HFFc6 (cell line): ENCODE results near the gene NPRL2. TPM values are rescaled to one million over a fixed set of nuclear protein-coding genes. Genes with fewer than 3 reads are reported as not detected.

Experiments
- DNase-seq: peaks from one replicate; pipeline ENCODE4 v3.0.0-alpha.2; 2018
- H3K27ac Mint-ChIP-seq: 2 replicates; pipeline ENCODE4 v1.8.0; 2020; ENCODE audit warnings: mild to moderate bottlenecking, mixed read lengths
- H3K27me3 Mint-ChIP-seq: 2 replicates; pipeline ENCODE4 v1.8.0; 2021; ENCODE audit warnings: mild to moderate bottlenecking, moderate library complexity, mixed read lengths; ENCODE audit not compliant: insufficient read depth
- H3K36me3 Mint-ChIP-seq: 2 replicates; pipeline ENCODE4 v1.8.0; 2021; ENCODE audit warnings: low read depth, mixed read lengths
- H3K4me1 Mint-ChIP-seq: 2 replicates; pipeline ENCODE4 v1.8.0; 2020; ENCODE audit warnings: low read depth, mixed read lengths
- H3K4me3 Mint-ChIP-seq: 2 replicates; pipeline ENCODE4 v1.8.0; 2020; ENCODE audit warnings: mild to moderate bottlenecking, moderate library complexity, mixed read lengths
- H3K9me3 Mint-ChIP-seq: 2 replicates; pipeline ENCODE4 v1.8.0; 2020; ENCODE audit warnings: mild to moderate bottlenecking, mixed read lengths
- total RNA-seq, 6 experiments: library from RNA; stranded (reverse); fragmentation: NEBNext Ultra II Directional; extraction: Animal tissue kit (Norgen Biotek cat#: 25700); gene quantifications; 2 replicates in 1 of 6; 3 replicates in 5 of 6; pipeline ENCODE4 v1.2.3, GENCODE V29; 2021
- TF ChIP-seq, protein P1 (sequence below): fragments of 200-600 bp; sonication (generic); IDR thresholded peaks from 2 replicates; pipeline ENCODE4 v1.5.0; 2021; ENCODE audit warnings: antibody characterized with exemption, mild to moderate bottlenecking

NPRL2 gene
- total RNA-seq, 6 experiments from 2014 or later: 12.3 to 18.7 (median 17.4) TPM

DNA sequence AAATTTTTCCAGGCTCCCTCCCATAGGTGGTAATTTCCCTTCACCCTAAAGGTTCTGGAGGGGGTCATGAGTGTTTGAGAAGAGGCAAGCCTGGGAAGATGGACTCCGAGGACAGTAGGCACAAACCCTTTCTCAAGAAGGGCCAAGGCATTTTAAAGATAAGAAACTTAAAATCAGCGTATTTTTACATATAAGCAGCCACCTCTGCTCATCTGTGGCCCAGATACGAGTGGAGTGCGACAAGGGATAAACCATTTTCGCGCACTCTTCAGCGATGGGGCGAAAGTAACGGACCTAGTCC lies 10.5 kb downstream of the NPRL2 start:
- Mint-ChIP-seq H3K27ac (peak overlapping the region; percentile 95), H3K36me3 (peaks cover 26% of the 10 kb centered on the region), H3K4me1 (peaks cover 41% of the 10 kb centered on the region), H3K4me3 (peak overlapping the region; percentile 96), H3K27me3 (peaks cover 4% of the 10 kb centered on the region), H3K9me3 (no peaks in the 10 kb centered on the region)
- TF ChIP-seq, protein P1, sequence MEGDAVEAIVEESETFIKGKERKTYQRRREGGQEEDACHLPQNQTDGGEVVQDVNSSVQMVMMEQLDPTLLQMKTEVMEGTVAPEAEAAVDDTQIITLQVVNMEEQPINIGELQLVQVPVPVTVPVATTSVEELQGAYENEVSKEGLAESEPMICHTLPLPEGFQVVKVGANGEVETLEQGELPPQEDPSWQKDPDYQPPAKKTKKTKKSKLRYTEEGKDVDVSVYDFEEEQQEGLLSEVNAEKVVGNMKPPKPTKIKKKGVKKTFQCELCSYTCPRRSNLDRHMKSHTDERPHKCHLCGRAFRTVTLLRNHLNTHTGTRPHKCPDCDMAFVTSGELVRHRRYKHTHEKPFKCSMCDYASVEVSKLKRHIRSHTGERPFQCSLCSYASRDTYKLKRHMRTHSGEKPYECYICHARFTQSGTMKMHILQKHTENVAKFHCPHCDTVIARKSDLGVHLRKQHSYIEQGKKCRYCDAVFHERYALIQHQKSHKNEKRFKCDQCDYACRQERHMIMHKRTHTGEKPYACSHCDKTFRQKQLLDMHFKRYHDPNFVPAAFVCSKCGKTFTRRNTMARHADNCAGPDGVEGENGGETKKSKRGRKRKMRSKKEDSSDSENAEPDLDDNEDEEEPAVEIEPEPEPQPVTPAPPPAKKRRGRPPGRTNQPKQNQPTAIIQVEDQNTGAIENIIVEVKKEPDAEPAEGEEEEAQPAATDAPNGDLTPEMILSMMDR: no peak
- DNase-seq: no peak

DNA sequence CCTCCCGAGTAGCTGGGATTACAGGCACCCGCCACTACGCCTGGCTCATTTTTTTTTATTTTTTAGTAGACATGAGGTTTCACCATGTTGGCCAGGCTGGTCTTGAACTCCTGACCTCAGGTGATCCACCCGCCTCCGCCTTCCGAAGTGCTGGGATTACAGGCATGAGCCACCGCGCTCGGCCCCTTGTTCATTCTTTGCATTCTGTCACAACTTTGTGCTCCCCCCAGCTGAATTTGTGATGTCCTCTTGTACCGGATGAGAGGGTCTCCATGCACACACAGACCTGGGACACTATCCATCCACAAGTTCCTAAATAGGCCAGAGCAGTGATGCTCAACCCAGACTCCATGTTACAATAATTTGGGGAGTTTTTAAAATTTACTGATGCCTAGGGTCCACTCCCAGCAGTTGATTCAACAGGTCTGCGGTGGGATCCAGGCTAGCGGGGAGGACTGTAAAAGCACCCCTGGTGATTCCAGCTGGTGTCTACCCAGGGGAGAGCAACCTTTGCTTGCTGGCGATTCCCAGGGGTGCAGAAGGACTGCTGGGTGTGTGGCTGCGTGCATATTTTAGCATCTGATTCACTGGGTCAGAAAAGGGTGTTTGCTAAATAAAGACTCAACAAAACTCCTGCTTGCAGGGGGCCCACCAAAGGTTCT lies 11.0 kb downstream of the NPRL2 start:
- H3K36me3 Mint-ChIP-seq: peaks cover 27% of the 10 kb centered on the region

DNA sequence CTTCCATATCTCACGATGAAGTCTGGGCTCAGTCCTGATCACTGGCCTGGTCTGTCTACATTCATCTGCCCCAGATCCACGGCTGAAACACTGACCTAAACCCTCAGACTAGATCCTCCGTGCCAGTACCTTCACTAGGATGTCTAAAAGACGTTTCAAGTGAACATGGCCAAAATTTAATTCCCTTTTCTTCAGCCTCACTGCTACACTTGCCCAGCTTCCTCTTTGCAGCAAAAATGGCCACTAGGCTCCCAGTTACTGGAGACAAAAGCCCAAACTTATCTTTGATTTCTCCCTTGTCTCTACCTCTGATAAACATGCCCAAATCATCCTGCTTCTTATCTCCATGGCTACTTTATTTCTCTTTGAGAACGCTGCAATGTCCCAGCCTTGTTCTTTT lies 11.6 kb downstream of the NPRL2 start:
- Mint-ChIP-seq H3K4me1 (peaks cover 52% of the 10 kb centered on the region), H3K9me3 (no peaks in the 10 kb centered on the region), H3K36me3 (peaks cover 29% of the 10 kb centered on the region), H3K27me3 (peaks cover 4% of the 10 kb centered on the region), H3K4me3 (peak overlapping the region; percentile 96), H3K27ac (peak overlapping the region; percentile 95)
- TF ChIP-seq, protein P1: no peak
- DNase-seq: no peak

More for the DNA sequence above, 11.0 kb downstream of the NPRL2 start:
- peak overlapping the region; percentile 96 for H3K4me3 Mint-ChIP-seq
- H3K4me1 Mint-ChIP-seq: peaks cover 46% of the 10 kb centered on the region
- TF ChIP-seq, protein P1: no peak
- DNase-seq: peak; percentile 57
- H3K9me3 Mint-ChIP-seq: no peaks in the 10 kb centered on the region
- peak overlapping the region; percentile 95 for H3K27ac Mint-ChIP-seq
- peaks cover 4% of the 10 kb centered on the region for H3K27me3 Mint-ChIP-seq

DNA sequence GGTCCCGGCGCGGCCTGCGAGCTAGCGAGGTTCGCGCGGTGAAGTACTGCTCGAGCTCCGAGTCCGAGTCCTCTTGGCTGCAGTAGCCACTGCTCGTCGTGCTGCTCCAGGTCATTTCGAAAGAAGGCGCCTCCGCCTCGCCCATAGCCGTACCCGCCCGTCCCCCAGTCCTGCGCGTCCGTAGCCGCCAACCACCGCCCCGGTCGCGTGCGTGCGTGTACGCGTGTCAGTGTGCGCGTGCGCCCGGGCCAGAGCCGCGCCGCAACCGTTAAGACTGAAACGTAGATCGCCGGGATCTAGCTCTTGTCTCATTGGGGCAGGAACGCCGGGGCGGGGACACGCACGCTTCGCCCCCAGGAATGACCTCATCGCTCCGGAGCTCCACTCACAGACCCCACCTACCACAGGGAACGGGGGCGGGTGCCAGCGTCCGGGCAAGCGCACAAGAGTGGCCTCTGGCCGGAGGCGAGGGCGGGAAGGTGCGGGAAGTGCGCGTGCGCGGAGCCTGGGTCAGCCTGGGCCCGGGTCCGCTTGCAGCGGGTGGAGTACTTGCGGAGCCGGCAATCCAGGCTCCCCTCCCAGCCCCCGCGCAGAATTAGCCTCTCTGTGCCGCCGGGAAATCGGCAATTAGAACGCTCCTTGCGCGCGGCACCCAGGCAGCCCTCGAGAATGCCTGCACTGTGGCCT lies 13.3 kb downstream of the NPRL2 start:
- H3K27me3 Mint-ChIP-seq: peaks cover 6% of the 10 kb centered on the region
- H3K27ac Mint-ChIP-seq: peak overlapping the region; percentile 95
- peak; percentile 99 for DNase-seq
- no peaks in the 10 kb centered on the region for H3K9me3 Mint-ChIP-seq
- H3K4me3 Mint-ChIP-seq: peak overlapping the region; percentile 96
- TF ChIP-seq, protein P1: no peak
- peaks cover 59% of the 10 kb centered on the region for H3K4me1 Mint-ChIP-seq
- H3K36me3 Mint-ChIP-seq: peaks cover 34% of the 10 kb centered on the region

DNA sequence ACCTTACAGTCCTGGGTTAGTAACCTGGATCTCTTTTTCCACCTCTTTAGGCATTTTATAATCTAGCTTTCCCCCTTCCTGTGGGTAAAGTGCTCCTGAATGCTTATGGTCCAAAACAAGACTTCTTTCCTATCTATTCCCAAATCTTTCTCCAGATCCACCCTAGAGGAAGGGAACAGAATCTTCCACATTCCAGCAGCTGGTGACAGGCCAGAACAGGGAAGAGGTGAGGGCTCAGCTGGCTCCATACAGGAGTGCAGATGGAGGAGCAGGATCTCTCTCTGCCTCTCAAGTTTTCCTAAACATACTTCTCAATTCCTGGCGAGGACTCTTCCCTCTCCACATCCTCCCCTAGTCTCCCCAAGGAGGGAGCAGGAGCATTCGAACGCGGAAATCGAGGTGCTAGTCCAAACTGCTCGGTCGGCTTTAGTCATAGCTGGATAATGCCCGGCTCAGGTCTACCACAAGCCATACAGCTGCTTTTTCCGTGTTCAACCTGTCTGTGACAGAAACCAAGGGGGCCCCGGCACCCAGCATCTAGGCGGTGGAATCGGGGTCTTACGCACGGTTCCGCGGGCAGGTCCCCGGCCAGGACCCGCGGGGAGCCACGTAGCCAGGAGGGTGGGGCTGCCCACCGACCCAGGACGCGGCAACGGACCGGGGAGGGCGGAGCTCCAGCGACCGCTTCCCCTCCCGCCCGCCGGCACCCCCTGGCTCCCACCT lies 14.0 kb downstream of the NPRL2 start:
- peaks cover 59% of the 10 kb centered on the region for H3K4me1 Mint-ChIP-seq
- peak; percentile 28 for DNase-seq
- H3K4me3 Mint-ChIP-seq: peak overlapping the region; percentile 96
- peaks cover 34% of the 10 kb centered on the region for H3K36me3 Mint-ChIP-seq
- no peaks in the 10 kb centered on the region for H3K9me3 Mint-ChIP-seq
- TF ChIP-seq, protein P1: no peak
- H3K27ac Mint-ChIP-seq: peak overlapping the region; percentile 95
- peaks cover 6% of the 10 kb centered on the region for H3K27me3 Mint-ChIP-seq
